ENCODE measurements around the gene ADAM22. TPM values are rescaled to one million over a fixed set of nuclear protein-coding genes. Genes with fewer than 3 reads are reported as not detected.

The ADAM22 gene
- total and polyA plus RNA-seq, 2 of the 4 experiments (the other 2 are of a cell fraction): 0.03 to 0.18 TPM

DNA sequence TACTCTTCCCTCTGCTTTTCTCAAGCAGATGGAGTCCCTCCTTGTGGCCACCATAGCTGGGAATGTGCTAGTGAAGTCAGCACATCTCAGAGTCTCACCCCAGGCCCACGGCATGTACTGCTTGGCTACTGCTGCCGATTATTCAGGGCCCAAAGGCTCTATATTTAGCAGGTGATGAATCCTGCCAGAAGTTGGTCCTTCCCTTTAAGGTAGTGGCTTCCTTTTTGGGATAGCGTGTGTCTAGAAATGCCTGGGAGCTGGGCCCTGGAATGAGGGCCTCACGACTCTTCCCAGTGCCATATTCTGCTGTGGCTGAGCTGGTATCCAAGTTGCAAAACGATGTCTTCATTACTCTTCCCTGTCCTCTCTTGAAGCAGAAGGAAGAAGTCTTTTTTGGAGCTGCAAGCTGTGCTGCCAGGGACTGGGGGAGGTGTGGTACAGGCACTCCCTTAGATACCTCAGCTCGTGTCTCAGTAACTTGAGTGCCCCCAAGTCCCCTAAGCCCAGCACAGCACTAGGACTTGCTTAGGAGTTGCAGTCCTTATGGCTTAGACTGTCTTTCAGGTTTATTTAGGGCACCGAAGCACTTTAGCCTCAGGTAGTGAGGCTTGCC, 100.1 kb downstream of the ADAM22 start:
- H4K8ac ChIP-seq (ENCODE audit: low read depth in 2 of 2, low read length in 2 of 2): no peak overlapping the region
- H2BK5ac ChIP-seq (ENCODE audit: low read depth, low read length, poor library complexity, severe bottlenecking): no peak overlapping the region
- no peaks in the 10 kb centered on the region for H3K4me1 ChIP-seq (ENCODE audit: control insufficient read depth, insufficient read depth, low read length)
- H3K36me3 ChIP-seq (ENCODE audit: control insufficient read depth, insufficient read depth, low read length): no peaks in the 10 kb centered on the region
- no peak overlapping the region for H3K23ac ChIP-seq (ENCODE audit: low read depth, low read length)
- no peak overlapping the region for H2BK120ac ChIP-seq (ENCODE audit: low read depth, low read length)
- H3K18ac ChIP-seq (ENCODE audit: low read depth, low read length): no peak overlapping the region
- ATAC-seq (ENCODE audit: low read depth) (no peak), DNase-seq (no peak)
- H3K27ac ChIP-seq (ENCODE audit: insufficient read depth, low read length): no peak overlapping the region
- ChIA-PET CTCF (no interaction called here), POLR2A (ENCODE audit: unreplicated experiment) (no interaction called here)
- in situ Hi-C loops (cut with MboI; ENCODE audit: low sequenced_read_pairs) (no loop called here), dilution Hi-C loops (cut with HindIII; ENCODE audit: low sequenced_read_pairs, unreplicated experiment) (no loop called here), intact Hi-C loops (cut with micrococcal nuclease) (no loop called here)
- H2AK9ac ChIP-seq (replicated peaks; ENCODE audit: low read depth, low read length, poor library complexity): no peak overlapping the region
- H2AFZ ChIP-seq (replicated peaks; ENCODE audit: low read length, poor library complexity): no peak overlapping the region
- no peak overlapping the region for H3K9ac ChIP-seq (ENCODE audit: low read depth, low read length)
- WGBS, 2 experiments (ENCODE audit: extremely low coverage in 2 of 2, insufficient read length in 1 of 2): 47% methylated on average over 2 of the region's 7 CpGs; no CpG with 5 or more reads in 1 of the 2 experiments
- H4K20me1 ChIP-seq (ENCODE audit: insufficient read depth, low read length): no peaks in the 10 kb centered on the region
- no peak overlapping the region for H2AK5ac ChIP-seq (ENCODE audit: low read depth, low read length)
- no peaks in the 10 kb centered on the region for H3K9me1 ChIP-seq (ENCODE audit: insufficient read depth, low read length)
- H4K91ac ChIP-seq (ENCODE audit: insufficient read depth, low read depth, low read length): no peak overlapping the region
- no peaks in the 10 kb centered on the region for H3K79me1 ChIP-seq (ENCODE audit: low read depth in 1 of 2, low read length in 2 of 2)
- TF ChIP-seq, protein P1, sequence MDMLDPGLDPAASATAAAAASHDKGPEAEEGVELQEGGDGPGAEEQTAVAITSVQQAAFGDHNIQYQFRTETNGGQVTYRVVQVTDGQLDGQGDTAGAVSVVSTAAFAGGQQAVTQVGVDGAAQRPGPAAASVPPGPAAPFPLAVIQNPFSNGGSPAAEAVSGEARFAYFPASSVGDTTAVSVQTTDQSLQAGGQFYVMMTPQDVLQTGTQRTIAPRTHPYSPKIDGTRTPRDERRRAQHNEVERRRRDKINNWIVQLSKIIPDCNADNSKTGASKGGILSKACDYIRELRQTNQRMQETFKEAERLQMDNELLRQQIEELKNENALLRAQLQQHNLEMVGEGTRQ (IDR thresholded peaks at IDR 0.05; ENCODE audit: low read depth, low read length): no peak
- TF ChIP-seq SMC3 (IDR thresholded peaks at IDR 0.05; ENCODE audit: low read depth, low read length): no peak
- no peak for TF ChIP-seq RCOR1 (IDR thresholded peaks at IDR 0.05; ENCODE audit: insufficient replicate concordance, low read length)
- H3K4me2 ChIP-seq (ENCODE audit: low read depth, low read length): no peak overlapping the region
- H4K5ac ChIP-seq (ENCODE audit: low read depth, low read length): no peak overlapping the region
- H2BK20ac ChIP-seq (ENCODE audit: low read depth, low read length): no peak overlapping the region
- peaks cover 4% of the 10 kb centered on the region for H3K9me3 ChIP-seq (ENCODE audit: control insufficient read depth, insufficient read depth, low read length)
- H3K27me3 ChIP-seq (ENCODE audit: control insufficient read depth, insufficient read depth, low read length): no peaks in the 10 kb centered on the region
- no peak overlapping the region for H3K4me3 ChIP-seq (ENCODE audit: insufficient read depth, low read depth, low read length)
- no peak overlapping the region for H3K4ac ChIP-seq (ENCODE audit: low read depth, low read length)
- no peak overlapping the region for H3K56ac ChIP-seq (ENCODE audit: extremely low read depth, insufficient read depth, low read length)
- H2BK15ac ChIP-seq (ENCODE audit: low read depth, low read length): no peak overlapping the region
- H3K14ac ChIP-seq (replicated peaks; ENCODE audit: low read depth, low read length): no peak overlapping the region
- BruUV-seq (replicated peaks): no TSS peak

All from IMR-90 (cell line).